Astrocyte (in vitro differentiated cells and primary cell): Measurements from ENCODE around the gene SYTL1. TPM values are rescaled to one million over a fixed set of nuclear protein-coding genes. Genes with fewer than 3 reads are reported as not detected.
A peak's percentile ranks its signal among the peaks of the same experiment; 100 is the strongest.

Experiments used
- DNase-seq: peaks from one replicate; pipeline ENCODE4 v3.0.0-alpha.2; 2010; ENCODE audit warnings: low read depth
- FAIRE-seq: peaks from 2 replicates; lab custom pipeline; 2011; peaks lifted over from hg19 to GRCh38; lab: Jason Lieb, UNC
- H2AFZ ChIP-seq: 2 replicates; pipeline ENCODE4 v1.6.0; 2012; ENCODE audit warnings: low read depth, low read length, inconsistent platforms
- H3K27ac ChIP-seq: 2 replicates; pipeline ENCODE4 v1.5.1; 2011; ENCODE audit warnings: low read depth, low read length, inconsistent platforms
- H3K27me3 ChIP-seq: 2 replicates; pipeline ENCODE4 v1.6.0; 2011; ENCODE audit warnings: low read length, inconsistent platforms; ENCODE audit not compliant: insufficient read depth
- H3K36me3 ChIP-seq: 2 replicates; pipeline ENCODE4 v1.5.1; 2011; ENCODE audit warnings: low read length, inconsistent platforms; ENCODE audit not compliant: insufficient read depth
- H3K4me1 ChIP-seq: 2 replicates; pipeline ENCODE4 v1.5.1; 2011; ENCODE audit warnings: low read length, inconsistent platforms; ENCODE audit not compliant: insufficient read depth
- H3K4me2 ChIP-seq: 2 replicates; pipeline ENCODE4 v1.6.0; 2012; ENCODE audit warnings: low read length, inconsistent platforms
- H3K4me3 ChIP-seq: 2 replicates; pipeline ENCODE4 v1.5.1; 2011; ENCODE audit warnings: low read depth, mild to moderate bottlenecking, low read length, inconsistent platforms; ENCODE audit not compliant: insufficient read depth
- H3K79me2 ChIP-seq: 2 replicates; pipeline ENCODE4 v1.6.0; 2012; ENCODE audit warnings: mild to moderate bottlenecking, low read length, inconsistent platforms; ENCODE audit not compliant: insufficient read depth
- H3K9ac ChIP-seq: 2 replicates; pipeline ENCODE4 v1.6.0; 2012; ENCODE audit warnings: mild to moderate bottlenecking, low read length, inconsistent platforms
- H3K9me3 ChIP-seq: 2 replicates; pipeline ENCODE4 v1.5.1; 2012; ENCODE audit warnings: low read depth, mild to moderate bottlenecking, low read length, inconsistent platforms; ENCODE audit not compliant: insufficient read depth
- H4K20me1 ChIP-seq: 2 replicates; pipeline ENCODE4 v1.6.0; 2012; ENCODE audit warnings: low read length, inconsistent platforms; ENCODE audit not compliant: insufficient read depth
- H3K27ac Mint-ChIP-seq: one replicate; pipeline ENCODE4 v1.8.0; 2021; ENCODE audit warnings: mild to moderate bottlenecking, mixed read lengths; ENCODE audit not compliant: unreplicated experiment
- H3K27me3 Mint-ChIP-seq: one replicate; pipeline ENCODE4 v1.8.0; 2021; ENCODE audit warnings: low read depth, mixed read lengths; ENCODE audit not compliant: unreplicated experiment
- H3K36me3 Mint-ChIP-seq: one replicate; pipeline ENCODE4 v1.8.0; 2021; ENCODE audit warnings: low read depth, mixed read lengths; ENCODE audit not compliant: unreplicated experiment
- H3K4me1 Mint-ChIP-seq: one replicate; pipeline ENCODE4 v1.8.0; 2021; ENCODE audit warnings: low read depth, mixed read lengths; ENCODE audit not compliant: unreplicated experiment
- H3K4me3 Mint-ChIP-seq: one replicate; pipeline ENCODE4 v1.8.0; 2021; ENCODE audit warnings: mild to moderate bottlenecking, moderate library complexity, mixed read lengths; ENCODE audit not compliant: unreplicated experiment
- H3K9me3 Mint-ChIP-seq: one replicate; pipeline ENCODE4 v1.8.0; 2021; ENCODE audit warnings: mild to moderate bottlenecking, mixed read lengths; ENCODE audit not compliant: unreplicated experiment
- EZH2 ChIP-seq: IDR thresholded peaks from 2 replicates; pipeline ENCODE4 v1.6.1; 2012; ENCODE audit warnings: mild to moderate bottlenecking, low read length, inconsistent platforms; ENCODE audit not compliant: insufficient read depth
- total RNA-seq: library from RNA; stranded (reverse); gene quantifications from 2 replicates; pipeline ENCODE4 v1.2.1, GENCODE V29; 2021
- TF ChIP-seq, protein P1 (sequence below): IDR thresholded peaks from 2 replicates; pipeline ENCODE4 v1.5.1; 2011; ENCODE audit warnings: low read depth, mild to moderate bottlenecking, inconsistent platforms, low read length, moderate library complexity; ENCODE audit not compliant: insufficient read depth

Gene SYTL1
- total RNA-seq, 1 donor from 2014 or later = 10.7 TPM

GRCh38 chr1:27342778-27343638 is 1.2 kb downstream of the SYTL1 start:
- H3K9ac ChIP-seq = no peak overlapping the region
- no peaks in the 10 kb centered on the region for H3K36me3 ChIP-seq
- H3K27me3 Mint-ChIP-seq = peaks cover 5% of the 10 kb centered on the region
- TF ChIP-seq EZH2 = no peak
- TF ChIP-seq, protein P1, sequence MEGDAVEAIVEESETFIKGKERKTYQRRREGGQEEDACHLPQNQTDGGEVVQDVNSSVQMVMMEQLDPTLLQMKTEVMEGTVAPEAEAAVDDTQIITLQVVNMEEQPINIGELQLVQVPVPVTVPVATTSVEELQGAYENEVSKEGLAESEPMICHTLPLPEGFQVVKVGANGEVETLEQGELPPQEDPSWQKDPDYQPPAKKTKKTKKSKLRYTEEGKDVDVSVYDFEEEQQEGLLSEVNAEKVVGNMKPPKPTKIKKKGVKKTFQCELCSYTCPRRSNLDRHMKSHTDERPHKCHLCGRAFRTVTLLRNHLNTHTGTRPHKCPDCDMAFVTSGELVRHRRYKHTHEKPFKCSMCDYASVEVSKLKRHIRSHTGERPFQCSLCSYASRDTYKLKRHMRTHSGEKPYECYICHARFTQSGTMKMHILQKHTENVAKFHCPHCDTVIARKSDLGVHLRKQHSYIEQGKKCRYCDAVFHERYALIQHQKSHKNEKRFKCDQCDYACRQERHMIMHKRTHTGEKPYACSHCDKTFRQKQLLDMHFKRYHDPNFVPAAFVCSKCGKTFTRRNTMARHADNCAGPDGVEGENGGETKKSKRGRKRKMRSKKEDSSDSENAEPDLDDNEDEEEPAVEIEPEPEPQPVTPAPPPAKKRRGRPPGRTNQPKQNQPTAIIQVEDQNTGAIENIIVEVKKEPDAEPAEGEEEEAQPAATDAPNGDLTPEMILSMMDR = no peak
- H3K4me3 ChIP-seq = no peak overlapping the region
- peak overlapping the region; percentile 10 for H2AFZ ChIP-seq
- DNase-seq (no peak), FAIRE-seq (no peak)
- peak overlapping the region; percentile 1 for H3K27ac Mint-ChIP-seq
- H3K27me3 ChIP-seq = no peaks in the 10 kb centered on the region
- peak overlapping the region; percentile 64 for H3K4me2 ChIP-seq
- peak overlapping the region; percentile 75 for H3K4me3 Mint-ChIP-seq
- H3K4me1 Mint-ChIP-seq = peaks cover 35% of the 10 kb centered on the region
- H3K9me3 ChIP-seq = no peaks in the 10 kb centered on the region
- peaks cover 6% of the 10 kb centered on the region for H3K36me3 Mint-ChIP-seq
- peaks cover 16% of the 10 kb centered on the region for H3K4me1 ChIP-seq
- H3K27ac ChIP-seq = no peak overlapping the region
- no peaks in the 10 kb centered on the region for H3K79me2 ChIP-seq
- H4K20me1 ChIP-seq = no peaks in the 10 kb centered on the region
- H3K9me3 Mint-ChIP-seq = no peaks in the 10 kb centered on the region

- H3K4me3 Mint-ChIP-seq = peak overlapping the region; percentile 57
- Histone ChIP-seq H3K9me3 (no peaks in the 10 kb centered on the region), H3K79me2 (no peaks in the 10 kb centered on the region), H3K27me3 (no peaks in the 10 kb centered on the region), H2AFZ (no peak overlapping the region), H3K4me1 (peaks cover 16% of the 10 kb centered on the region), H3K4me2 (no peak overlapping the region), H3K27ac (no peak overlapping the region), H3K36me3 (no peaks in the 10 kb centered on the region), H3K4me3 (no peak overlapping the region), H3K9ac (no peak overlapping the region), H4K20me1 (no peaks in the 10 kb centered on the region)
- no peak for FAIRE-seq
- H3K36me3 Mint-ChIP-seq = peaks cover 6% of the 10 kb centered on the region
- H3K4me1 Mint-ChIP-seq = peaks cover 35% of the 10 kb centered on the region
- peaks cover 5% of the 10 kb centered on the region for H3K27me3 Mint-ChIP-seq
- no peak for DNase-seq
- H3K27ac Mint-ChIP-seq = no peak overlapping the region
- TF ChIP-seq, protein P1 = no peak
- TF ChIP-seq EZH2 = no peak
- H3K9me3 Mint-ChIP-seq = no peaks in the 10 kb centered on the region
Measured at GRCh38 chr1:27343639-27344025, 1.8 kb downstream of the SYTL1 start.

GRCh38 chr1:27345272-27345671 is 3.5 kb downstream of the SYTL1 start:
- H3K36me3 Mint-ChIP-seq = peaks cover 6% of the 10 kb centered on the region
- no peaks in the 10 kb centered on the region for H3K9me3 ChIP-seq
- no peak overlapping the region for H3K27ac ChIP-seq
- no peaks in the 10 kb centered on the region for H3K36me3 ChIP-seq
- no peak overlapping the region for H3K9ac ChIP-seq
- H2AFZ ChIP-seq = no peak overlapping the region
- no peak overlapping the region for H3K4me3 Mint-ChIP-seq
- no peak for DNase-seq
- no peak overlapping the region for H3K27ac Mint-ChIP-seq
- H3K4me2 ChIP-seq = no peak overlapping the region
- no peaks in the 10 kb centered on the region for H4K20me1 ChIP-seq
- peaks cover 27% of the 10 kb centered on the region for H3K4me1 Mint-ChIP-seq
- TF ChIP-seq, protein P1 = no peak
- TF ChIP-seq EZH2 = no peak
- no peak for FAIRE-seq
- H3K4me3 ChIP-seq = no peak overlapping the region
- H3K4me1 ChIP-seq = peaks cover 25% of the 10 kb centered on the region
- H3K9me3 Mint-ChIP-seq = no peaks in the 10 kb centered on the region
- no peaks in the 10 kb centered on the region for H3K79me2 ChIP-seq
- peaks cover 2% of the 10 kb centered on the region for H3K27me3 ChIP-seq
- peaks cover 5% of the 10 kb centered on the region for H3K27me3 Mint-ChIP-seq
